SK-N-MC (cell line): ENCODE measurements around the gene SLC38A10.

Experiments
- EZH2 ChIP-seq: fragments of 200-600 bp; sonication (generic); IDR thresholded peaks from one replicate; pipeline ENCODE4 v1.6.1; 2017; ENCODE audit warnings: antibody characterized with exemption
- FOXP2 ChIP-seq: optimal IDR thresholded peaks from 2 replicates; pipeline ENCODE3; 2011; ENCODE audit warnings: mild to moderate bottlenecking, moderate library complexity; ENCODE audit not compliant: insufficient read depth; ENCODE audit errors: extremely low read length, control extremely low read depth

- no peak for TF ChIP-seq EZH2
- no peak for TF ChIP-seq FOXP2
Observed at GRCh38 chr17:81310949-81311550, 15.9 kb upstream of the SLC38A10 start.
